ENCODE data around the gene EFCAB14. TPM values are rescaled to one million over a fixed set of nuclear protein-coding genes. Genes with fewer than 3 reads are reported as not detected.

EFCAB14 gene
- total and polyA plus RNA-seq, 2 of the 8 experiments (the other 6 are each of a cell fraction or from before 2014, with no cell fraction given) = 19.4 to 40.4 TPM

DNA sequence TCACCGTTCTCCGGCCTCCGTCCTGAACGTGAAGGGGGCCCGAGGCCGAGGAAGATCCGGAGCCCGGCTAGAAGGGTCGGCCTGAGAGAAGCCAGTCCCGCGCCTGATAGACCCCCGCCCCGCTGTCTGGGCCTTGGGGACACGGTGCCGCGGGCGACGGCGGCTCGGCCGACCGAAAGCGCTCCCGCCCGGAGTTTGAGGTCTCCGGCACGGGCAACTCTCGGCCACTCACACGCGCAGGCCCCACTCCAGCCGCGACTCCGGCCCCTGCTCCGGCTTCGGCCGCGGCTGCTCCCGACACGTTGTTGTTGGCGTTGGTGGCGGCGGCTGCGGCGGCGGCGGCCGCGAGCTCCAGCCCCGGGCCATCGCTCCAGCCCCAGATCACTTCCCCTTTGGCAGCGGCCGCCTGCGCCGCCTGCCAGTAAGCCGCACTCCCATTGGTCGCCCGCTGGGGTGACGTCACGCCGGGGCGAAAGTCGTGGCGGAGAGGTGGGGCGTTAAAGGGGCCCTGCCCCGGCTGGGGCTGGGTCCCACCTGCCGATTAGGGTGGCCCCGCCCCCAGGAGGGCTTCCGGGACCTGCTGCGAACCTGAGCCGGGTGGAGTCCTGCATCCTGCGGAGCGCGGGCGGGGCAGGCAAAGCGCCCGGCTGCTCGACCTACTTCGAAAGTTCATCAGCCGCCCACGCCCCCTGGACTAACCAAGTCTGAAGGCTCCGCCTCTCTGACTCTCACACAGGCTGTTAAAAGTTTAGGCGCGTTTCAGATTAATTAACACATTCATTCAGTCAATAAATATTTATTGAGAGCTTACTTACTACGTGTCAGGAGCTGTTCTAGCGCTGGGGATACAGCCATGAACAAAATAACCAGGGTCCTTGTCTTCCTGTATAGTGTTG is at the start of gene EFCAB14 (continued):
- TF ChIP-seq EZH2 (IDR thresholded peaks at IDR 0.05; ENCODE audit: low read depth, low read length, severe bottlenecking) (no peak), RBBP5 (IDR thresholded peaks at IDR 0.05; ENCODE audit: borderline replicate concordance, low read depth, low read length) (peak; percentile 79; the same call in 1 of the 2 replicates), SP1 (IDR thresholded peaks at IDR 0.05; ENCODE audit: low read depth, low read length) (peak; percentile 90), SUZ12 (IDR thresholded peaks at IDR 0.05; ENCODE audit: low read length) (no peak), GTF2F1 (IDR thresholded peaks at IDR 0.05; ENCODE audit: borderline replicate concordance, low read depth, low read length) (no peak), RXRA (IDR thresholded peaks at IDR 0.05; ENCODE audit: insufficient read depth, low read depth, low read length) (0 out of 2 replicates have a peak, but pooled peaks have one; percentile 79), NRF1 (IDR thresholded peaks at IDR 0.05; ENCODE audit: low read depth, low read length) (no peak), YY1 (IDR thresholded peaks at IDR 0.05; ENCODE audit: low read depth, low read length) (no peak), POLR2A (IDR thresholded peaks at IDR 0.05; ENCODE audit: control extremely low read depth in 1 of 2, low read depth in 2 of 2, low read length in 2 of 2) (peak in 1 of 2 experiments; percentile 70; a peak in 2 of 3 replicates)
